Measurements from ENCODE around the gene RIPPLY2. TPM values are rescaled to one million over a fixed set of nuclear protein-coding genes. Genes with fewer than 3 reads are reported as not detected.

RIPPLY2 gene
- total RNA-seq, 2 donors from 2014 or later = not detected

GRCh38 chr6:83849127-83849526 is 4.0 kb upstream of the RIPPLY2 start:
- no peak for TF ChIP-seq CTCF (IDR thresholded peaks at IDR 0.05)
- no peak for ATAC-seq (ENCODE audit: insufficient number of reproducible peaks, low FRiP score, low read depth)

GRCh38 chr6:83849610-83850009 is 3.5 kb upstream of the RIPPLY2 start:
- peaks cover 0 to 15% of the 10 kb centered on the region in 2 donors for H3K4me1 ChIP-seq (ENCODE audit: control insufficient read depth in 1 of 2, low read depth in 2 of 2)
- DNase-seq (ENCODE audit: low spot score) = no peak
- ATAC-seq (ENCODE audit: insufficient number of reproducible peaks, low FRiP score, low read depth) = no peak
- no peak overlapping the region for H3K27ac ChIP-seq
- H3K27me3 ChIP-seq (replicated peaks; ENCODE audit: insufficient read depth) = no peaks in the 10 kb centered on the region
- TF ChIP-seq CTCF (IDR thresholded peaks at IDR 0.05) = no peak
- H3K9me3 ChIP-seq = no peaks in the 10 kb centered on the region
- H3K4me3 ChIP-seq = no peak overlapping the region
- no peaks in the 10 kb centered on the region for H3K36me3 ChIP-seq

More at GRCh38 chr6:83849127-83849526, 4.0 kb upstream of the RIPPLY2 start:
- no peak for DNase-seq (ENCODE audit: low spot score)
- peaks cover 0 to 15% of the 10 kb centered on the region in 2 donors for H3K4me1 ChIP-seq (ENCODE audit: control insufficient read depth in 1 of 2, low read depth in 2 of 2)
- H3K27ac ChIP-seq = no peak overlapping the region
- no peaks in the 10 kb centered on the region for H3K9me3 ChIP-seq
- no peaks in the 10 kb centered on the region for H3K36me3 ChIP-seq
- H3K27me3 ChIP-seq (replicated peaks; ENCODE audit: insufficient read depth) = no peaks in the 10 kb centered on the region
- H3K4me3 ChIP-seq = no peak overlapping the region

GRCh38 chr6:83852528-83853177 is 507 bp upstream of the RIPPLY2 start:
- Histone ChIP-seq H3K9me3 (no peaks in the 10 kb centered on the region), H3K4me3 (peak overlapping the region; percentile 76), H3K4me1 (ENCODE audit: control insufficient read depth in 1 of 2, low read depth in 2 of 2) (peaks cover 0 to 15% of the 10 kb centered on the region in 2 donors), H3K27me3 (replicated peaks; ENCODE audit: insufficient read depth) (no peaks in the 10 kb centered on the region), H3K36me3 (no peaks in the 10 kb centered on the region), H3K27ac (no peak overlapping the region)
- no peak for DNase-seq (ENCODE audit: low spot score)
- TF ChIP-seq CTCF (IDR thresholded peaks at IDR 0.05) = no peak
- ATAC-seq (ENCODE audit: insufficient number of reproducible peaks, low FRiP score, low read depth) = no peak

- ATAC-seq (ENCODE audit: insufficient number of reproducible peaks, low FRiP score, low read depth) (no peak), DNase-seq (ENCODE audit: low spot score) (no peak)
- H3K9me3 ChIP-seq = no peaks in the 10 kb centered on the region
- H3K4me1 ChIP-seq (ENCODE audit: control insufficient read depth in 1 of 2, low read depth in 2 of 2) = peaks cover 3 to 18% of the 10 kb centered on the region in 2 donors
- no peaks in the 10 kb centered on the region for H3K36me3 ChIP-seq
- H3K27ac ChIP-seq = no peak overlapping the region
- H3K4me3 ChIP-seq = peak overlapping the region; percentile 76
- H3K27me3 ChIP-seq (replicated peaks; ENCODE audit: insufficient read depth) = no peaks in the 10 kb centered on the region
- no peak for TF ChIP-seq CTCF (IDR thresholded peaks at IDR 0.05)
Measured at GRCh38 chr6:83854001-83854501, 891 bp downstream of the RIPPLY2 start.

GRCh38 chr6:83854766-83855165 is 1.6 kb downstream of the RIPPLY2 start:
- H3K4me3 ChIP-seq = no peak overlapping the region
- peaks cover 4 to 20% of the 10 kb centered on the region in 2 donors for H3K4me1 ChIP-seq (ENCODE audit: control insufficient read depth in 1 of 2, low read depth in 2 of 2)
- DNase-seq (ENCODE audit: low spot score) (no peak), ATAC-seq (ENCODE audit: insufficient number of reproducible peaks, low FRiP score, low read depth) (no peak)
- no peaks in the 10 kb centered on the region for H3K9me3 ChIP-seq
- no peak overlapping the region for H3K27ac ChIP-seq
- no peaks in the 10 kb centered on the region for H3K36me3 ChIP-seq
- no peak for TF ChIP-seq CTCF (IDR thresholded peaks at IDR 0.05)
- no peaks in the 10 kb centered on the region for H3K27me3 ChIP-seq (replicated peaks; ENCODE audit: insufficient read depth)
